GM23338 (cell line): Measurements from ENCODE around the gene OLIG1. TPM values are rescaled to one million over a fixed set of nuclear protein-coding genes. Genes with fewer than 3 reads are reported as not detected.

Source experiments
- ATAC-seq: fragments of 200-7000 bp; cut with Tn5 transposase; 3 replicates; pipeline ENCODE4 v1.9.1; 2020
- DNase-seq: peaks from one replicate; pipeline ENCODE4 v3.0.0-alpha.2; 2015; ENCODE audit warnings: low spot score
- H2AFZ ChIP-seq: fragments of 200-600 bp; sonication (generic); 2 replicates; pipeline ENCODE4 v1.8.0; 2016; ENCODE audit warnings: antibody characterized with exemption, mild to moderate bottlenecking, moderate library complexity
- H3F3A ChIP-seq: fragments of 200-600 bp; sonication (generic); replicated peaks from 2 replicates; pipeline ENCODE4 v1.8.0; 2017; ENCODE audit warnings: antibody characterized with exemption, mixed run types, low read depth
- H3K27ac ChIP-seq: fragments of 200-600 bp; sonication (generic); 2 replicates; pipeline ENCODE4 v1.6.1; 2016; ENCODE audit warnings: low read depth
- H3K27me3 ChIP-seq: fragments of 200-600 bp; sonication (generic); 2 replicates; pipeline ENCODE4 v1.8.0; 2016; ENCODE audit warnings: mild to moderate bottlenecking, mixed run types, moderate library complexity; ENCODE audit not compliant: insufficient read depth
- H3K36me3 ChIP-seq: fragments of 200-600 bp; sonication (generic); 2 replicates; pipeline ENCODE4 v1.8.0; 2016; ENCODE audit warnings: mild to moderate bottlenecking; ENCODE audit not compliant: insufficient read depth
- H3K4me1 ChIP-seq: fragments of 200-600 bp; sonication (generic); 2 replicates; pipeline ENCODE4 v1.8.0; 2016; ENCODE audit warnings: mild to moderate bottlenecking, moderate library complexity; ENCODE audit not compliant: insufficient read depth
- H3K4me2 ChIP-seq: fragments of 200-600 bp; sonication (generic); 2 replicates; pipeline ENCODE4 v1.7.1; 2017; ENCODE audit warnings: mixed run types
- H3K4me3 ChIP-seq: fragments of 200-600 bp; sonication (generic); 2 replicates; pipeline ENCODE4 v1.6.1; 2016; ENCODE audit warnings: mixed run types
- H3K79me2 ChIP-seq: fragments of 200-600 bp; sonication (generic); replicated peaks from 2 replicates; pipeline ENCODE4 v1.8.0; 2017; ENCODE audit warnings: mild to moderate bottlenecking; ENCODE audit not compliant: insufficient read depth
- H3K9me2 ChIP-seq: fragments of 200-600 bp; sonication (generic); 2 replicates; pipeline ENCODE4 v1.8.0; 2017; ENCODE audit not compliant: insufficient read depth
- H4K20me1 ChIP-seq: fragments of 200-600 bp; sonication (generic); replicated peaks from 2 replicates; pipeline ENCODE4 v1.8.0; 2017; ENCODE audit warnings: mild to moderate bottlenecking; ENCODE audit not compliant: insufficient read depth
- H3K27ac Mint-ChIP-seq: 2 replicates; pipeline ENCODE4 v1.8.0; 2020; ENCODE audit warnings: inconsistent platforms, mild to moderate bottlenecking, moderate library complexity, mixed read lengths
- H3K27me3 Mint-ChIP-seq: 3 replicates; pipeline ENCODE4 v1.8.0; 2022; ENCODE audit warnings: low read depth, mild to moderate bottlenecking, moderate library complexity, mixed read lengths, inconsistent platforms; ENCODE audit not compliant: insufficient read depth, poor library complexity
- H3K36me3 Mint-ChIP-seq: 3 replicates; pipeline ENCODE4 v1.8.0; 2021; ENCODE audit warnings: low read depth, mild to moderate bottlenecking, inconsistent platforms, moderate library complexity, mixed read lengths
- H3K4me1 Mint-ChIP-seq: 3 replicates; pipeline ENCODE4 v1.8.0; 2020; ENCODE audit warnings: mild to moderate bottlenecking, inconsistent platforms, mixed read lengths
- H3K4me3 Mint-ChIP-seq: 3 replicates; pipeline ENCODE4 v1.8.0; 2021; ENCODE audit warnings: moderate library complexity, mild to moderate bottlenecking, inconsistent platforms, mixed read lengths
- H3K9me3 Mint-ChIP-seq: 3 replicates; pipeline ENCODE4 v1.8.0; 2020; ENCODE audit warnings: moderate library complexity, mild to moderate bottlenecking, inconsistent platforms, mixed read lengths
- CREB1 ChIP-seq: fragments of 250-450 bp; sonication (Bioruptor Pico); IDR thresholded peaks from 2 replicates; pipeline ENCODE4 v1.5.0; 2020; ENCODE audit warnings: low read depth, mild to moderate bottlenecking, moderate library complexity
- EZH2 ChIP-seq: fragments of 200-600 bp; sonication (generic); IDR thresholded peaks from one replicate; pipeline ENCODE4 v1.8.0; 2017; ENCODE audit warnings: antibody characterized with exemption, mild to moderate bottlenecking, low read depth; ENCODE audit not compliant: unreplicated experiment
- EZH2phosphoT487 ChIP-seq: fragments of 200-600 bp; sonication (generic); IDR thresholded peaks from one replicate; pipeline ENCODE4 v1.8.1; 2018; ENCODE audit warnings: antibody characterized with exemption; ENCODE audit not compliant: unreplicated experiment
- JUNB ChIP-seq: IDR thresholded peaks from one replicate; pipeline ENCODE4 v1.6.1; 2016; ENCODE audit warnings: antibody characterized with exemption; ENCODE audit not compliant: unreplicated experiment
- POLR2AphosphoS5 ChIP-seq: IDR thresholded peaks from 2 replicates; pipeline ENCODE4 v1.6.1; 2016; ENCODE audit warnings: antibody characterized with exemption, low read depth
- STAT1 ChIP-seq: IDR thresholded peaks from one replicate; pipeline ENCODE4 v1.6.1; 2016; ENCODE audit warnings: antibody characterized with exemption; ENCODE audit not compliant: unreplicated experiment
- ZNF114 ChIP-seq: fragments of 250-450 bp; sonication (Bioruptor Pico); IDR thresholded peaks from 2 replicates; pipeline ENCODE4 v1.5.0; 2020; ENCODE audit warnings: mild to moderate bottlenecking, moderate library complexity
- ZNF331 ChIP-seq: fragments of 250-450 bp; sonication (Bioruptor Pico); IDR thresholded peaks from 2 replicates; pipeline ENCODE4 v1.5.0; 2020; ENCODE audit warnings: low read depth, mild to moderate bottlenecking, moderate library complexity
- ZNF462 ChIP-seq: fragments of 250-450 bp; sonication (Bioruptor Pico); IDR thresholded peaks from 2 replicates; pipeline ENCODE4 v1.5.0; 2020; ENCODE audit warnings: mild to moderate bottlenecking, moderate library complexity
- polyA plus RNA-seq: library from polyadenylated mRNA; unstranded; fragments of >200 nt; fragmentation: Nextera tagmentation; extraction: Ambion mirVana; gene quantifications from 2 replicates; pipeline ENCODE4 v1.2.1, GENCODE V29; 2016
- total RNA-seq: library from RNA; depleted of rRNA; stranded (reverse); fragments of >200 nt; shearing (Covaris generic); gene quantifications from 2 replicates; pipeline ENCODE4 v1.2.3, GENCODE V29; 2014
- TF ChIP-seq, protein P1 (sequence below), 2 experiments: fragments of 200-600 bp in 1 of 2; sonication (generic) in 1 of 2; conservative IDR thresholded peaks; 2 replicates each; pipeline versions ENCODE4 v1.5.1 to v1.6.1; 2016 to 2017; ENCODE audit warnings: antibody characterized with exemption in 2 of 2, low read depth in 2 of 2, mild to moderate bottlenecking in 2 of 2, moderate library complexity in 1 of 2

The OLIG1 gene
- total and polyA plus RNA-seq, 2 experiments from 2014 or later, result 0.14 to 0.81 TPM

DNA sequence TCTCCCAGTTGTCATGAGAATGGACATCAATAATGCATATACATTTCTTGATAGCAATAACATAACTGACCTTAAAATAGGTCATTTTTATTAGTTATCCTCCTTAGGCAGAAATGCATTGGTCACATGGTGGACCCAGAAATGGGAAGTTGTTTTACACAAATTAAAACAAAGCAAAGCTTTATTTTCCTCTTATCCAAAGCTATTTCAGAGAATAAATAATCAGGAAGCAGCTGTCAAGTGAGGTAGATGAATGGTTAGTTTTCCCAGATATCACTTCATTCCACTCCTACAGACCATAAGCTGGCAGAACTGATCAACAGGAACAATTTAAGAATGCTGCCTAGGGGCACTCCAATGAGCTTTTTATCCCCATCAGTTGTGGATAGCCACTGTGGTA, 16.0 kb upstream of the OLIG1 start (continued):
- TF ChIP-seq ZNF462 (CRISPR knock-in tag) (no peak), POLR2AphosphoS5 (no peak), STAT1 (no peak), ZNF331 (no peak), JUNB (no peak), ZNF114 (CRISPR knock-in tag) (no peak), EZH2phosphoT487 (no peak), CREB1 (CRISPR knock-in tag) (no peak)
- TF ChIP-seq, protein P1, sequence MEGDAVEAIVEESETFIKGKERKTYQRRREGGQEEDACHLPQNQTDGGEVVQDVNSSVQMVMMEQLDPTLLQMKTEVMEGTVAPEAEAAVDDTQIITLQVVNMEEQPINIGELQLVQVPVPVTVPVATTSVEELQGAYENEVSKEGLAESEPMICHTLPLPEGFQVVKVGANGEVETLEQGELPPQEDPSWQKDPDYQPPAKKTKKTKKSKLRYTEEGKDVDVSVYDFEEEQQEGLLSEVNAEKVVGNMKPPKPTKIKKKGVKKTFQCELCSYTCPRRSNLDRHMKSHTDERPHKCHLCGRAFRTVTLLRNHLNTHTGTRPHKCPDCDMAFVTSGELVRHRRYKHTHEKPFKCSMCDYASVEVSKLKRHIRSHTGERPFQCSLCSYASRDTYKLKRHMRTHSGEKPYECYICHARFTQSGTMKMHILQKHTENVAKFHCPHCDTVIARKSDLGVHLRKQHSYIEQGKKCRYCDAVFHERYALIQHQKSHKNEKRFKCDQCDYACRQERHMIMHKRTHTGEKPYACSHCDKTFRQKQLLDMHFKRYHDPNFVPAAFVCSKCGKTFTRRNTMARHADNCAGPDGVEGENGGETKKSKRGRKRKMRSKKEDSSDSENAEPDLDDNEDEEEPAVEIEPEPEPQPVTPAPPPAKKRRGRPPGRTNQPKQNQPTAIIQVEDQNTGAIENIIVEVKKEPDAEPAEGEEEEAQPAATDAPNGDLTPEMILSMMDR (conservative IDR thresholded peaks at IDR 0.05; ENCODE audit: low read depth in 2 of 2), result no peak

GRCh38 chr21:33055991-33056390, 13.9 kb upstream of the OLIG1 start:
- H3K27ac Mint-ChIP-seq, result no peak overlapping the region
- Histone ChIP-seq H4K20me1 (no peaks in the 10 kb centered on the region), H3K9me2 (no peaks in the 10 kb centered on the region), H3K4me3 (no peak overlapping the region), H3K27me3 (no peaks in the 10 kb centered on the region), H3K36me3 (no peaks in the 10 kb centered on the region), H3K4me2 (no peak overlapping the region), H3K4me1 (no peaks in the 10 kb centered on the region), H2AFZ (no peak overlapping the region), H3K27ac (no peak overlapping the region), H3F3A (no peaks in the 10 kb centered on the region), H3K79me2 (no peaks in the 10 kb centered on the region)
- no peaks in the 10 kb centered on the region for H3K9me3 Mint-ChIP-seq
- no peaks in the 10 kb centered on the region; the same call in 1 of the 3 replicates for H3K4me1 Mint-ChIP-seq
- ATAC-seq, result no peak
- H3K4me3 Mint-ChIP-seq, result no peak overlapping the region
- no peaks in the 10 kb centered on the region for H3K36me3 Mint-ChIP-seq
- peaks cover 12% of the 10 kb centered on the region for H3K27me3 Mint-ChIP-seq
- no peak for DNase-seq
- TF ChIP-seq EZH2phosphoT487 (no peak), EZH2 (no peak), ZNF331 (no peak), POLR2AphosphoS5 (no peak), JUNB (no peak)
